ENCODE measurements around the gene GARRE1.

- no peak for TF ChIP-seq POLR2A (IDR thresholded peaks at IDR 0.05; ENCODE audit: borderline replicate concordance, extremely low read depth, insufficient read depth, insufficient read length)
- TF ChIP-seq CTCF (IDR thresholded peaks at IDR 0.05 in 2 of 3, conservative IDR thresholded peaks at IDR 0.05 in 1 of 3; ENCODE audit: borderline replicate concordance in 1 of 3, insufficient read depth in 1 of 3, low read depth in 2 of 3, low read length in 2 of 3) = no peak
- no peak for TF ChIP-seq TCF7L2 (IDR thresholded peaks at IDR 0.05; ENCODE audit: borderline replicate concordance, extremely low read depth, insufficient read depth, insufficient read length)
- no peak for TF ChIP-seq EGR1 (IDR thresholded peaks at IDR 0.05; ENCODE audit: low read depth)
- TF ChIP-seq CEBPB (IDR thresholded peaks at IDR 0.05; ENCODE audit: low read depth) = no peak
- no peak for TF ChIP-seq YY1 (IDR thresholded peaks at IDR 0.05; ENCODE audit: extremely low read depth, insufficient replicate concordance, low read depth, low read length)
- no peak for TF ChIP-seq EZH2phosphoT487 (IDR thresholded peaks at IDR 0.05; ENCODE audit: borderline replicate concordance)
- no peak for TF ChIP-seq ZNF274 (IDR thresholded peaks at IDR 0.05; ENCODE audit: low read depth, low read length)
- no peak for TF ChIP-seq EZH2 (IDR thresholded peaks at IDR 0.05)
- no peak for TF ChIP-seq CBX3 (IDR thresholded peaks at IDR 0.05; ENCODE audit: low read depth)
- TF ChIP-seq POLR2AphosphoS5 (IDR thresholded peaks at IDR 0.05; ENCODE audit: low read depth, low read length) = no peak
- no peak for TF ChIP-seq RAD21 (IDR thresholded peaks at IDR 0.05; ENCODE audit: low read depth)
- TF ChIP-seq ATF3 (IDR thresholded peaks at IDR 0.05) = no peak
These were observed 46.0 kb upstream of the GARRE1 start for GRCh38 chr19:34208291-34208884.
